Neural cell (in vitro differentiated cells): ENCODE results near the gene MCL1. TPM values are rescaled to one million over a fixed set of nuclear protein-coding genes. Genes with fewer than 3 reads are reported as not detected.

Experiments
- H2AFZ ChIP-seq: fragments of 200-600, 300-800 bp; sonication (generic), shearing (Covaris generic); 2 replicates; pipeline ENCODE4 v1.6.0; 2014; ENCODE audit warnings: low read depth, mild to moderate bottlenecking, antibody characterized with exemption, low read length, moderate library complexity
- H3F3A ChIP-seq: fragments of 200-600 bp; shearing (Covaris generic); 2 replicates; pipeline ENCODE4 v1.6.1; 2016; ENCODE audit warnings: mild to moderate bottlenecking, moderate library complexity, mixed read lengths, antibody characterized with exemption, low read length; ENCODE audit not compliant: insufficient read depth, poor library complexity, severe bottlenecking
- H3K27ac ChIP-seq: fragments of 200-600, 300-800 bp; sonication (generic), shearing (Covaris generic); 2 replicates; pipeline ENCODE4 v1.5.1; 2014; ENCODE audit warnings: mild to moderate bottlenecking, low read length, moderate library complexity
- H3K27me3 ChIP-seq: fragments of 300-800, 200-600 bp; sonication (generic), shearing (Covaris generic); 2 replicates; pipeline ENCODE4 v1.6.0; 2014; ENCODE audit warnings: mild to moderate bottlenecking, low read depth, low read length, moderate library complexity; ENCODE audit not compliant: insufficient read depth
- H3K36me3 ChIP-seq: fragments of 300-800, 200-600 bp; sonication (generic), shearing (Covaris generic); 2 replicates; pipeline ENCODE4 v1.5.1; 2014; ENCODE audit warnings: mild to moderate bottlenecking, antibody characterized with exemption, low read length, moderate library complexity; ENCODE audit not compliant: insufficient read depth
- H3K4me2 ChIP-seq: fragments of 300-800, 200-600 bp; sonication (generic), shearing (Covaris generic); 2 replicates; pipeline ENCODE4 v1.6.0; 2014; ENCODE audit warnings: mild to moderate bottlenecking, low read length
- H3K4me3 ChIP-seq: fragments of 300-800, 200-600 bp; sonication (generic), shearing (Covaris generic); 2 replicates; pipeline ENCODE4 v1.5.1; 2014; ENCODE audit warnings: mild to moderate bottlenecking, low read length, moderate library complexity
- H3K79me2 ChIP-seq: fragments of 200-600 bp; shearing (Covaris generic); replicated peaks from 2 replicates; pipeline ENCODE4 v1.6.0; 2014; ENCODE audit warnings: mild to moderate bottlenecking, low read length, moderate library complexity; ENCODE audit not compliant: insufficient read depth
- H3K9ac ChIP-seq: fragments of 300-800, 200-600 bp; sonication (generic), shearing (Covaris generic); 2 replicates; pipeline ENCODE4 v1.6.1; 2016; ENCODE audit warnings: mild to moderate bottlenecking, low read length, mixed read lengths
- H3K9me2 ChIP-seq: fragments of 200-600 bp; shearing (Covaris generic); 2 replicates; pipeline ENCODE4 v1.6.1; 2016; ENCODE audit warnings: mild to moderate bottlenecking, low read length, mixed read lengths; ENCODE audit not compliant: insufficient read depth
- H3K9me3 ChIP-seq: fragments of 200-600, 300-800 bp; sonication (generic), shearing (Covaris generic); 2 replicates; pipeline ENCODE4 v1.6.1; 2016; ENCODE audit warnings: mild to moderate bottlenecking, mixed run types, low read length, moderate library complexity, mixed read lengths
- H4K20me1 ChIP-seq: fragments of 200-600 bp; shearing (Covaris generic); 2 replicates; pipeline ENCODE4 v1.6.1; 2016; ENCODE audit warnings: mild to moderate bottlenecking, mixed run types; ENCODE audit not compliant: insufficient read depth
- CTCF ChIP-seq: fragments of 450-650 bp; IDR thresholded peaks from 2 replicates; pipeline ENCODE4 v1.5.1; 2014; ENCODE audit warnings: antibody characterized with exemption, mild to moderate bottlenecking, moderate library complexity; ENCODE audit not compliant: poor library complexity, severe bottlenecking
- EP300 ChIP-seq: fragments of 450-650 bp; conservative IDR thresholded peaks from 2 replicates; pipeline ENCODE4 v1.6.1; 2014; ENCODE audit warnings: antibody characterized with exemption, mild to moderate bottlenecking, moderate library complexity; ENCODE audit not compliant: poor library complexity, severe bottlenecking
- EZH2 ChIP-seq: fragments of 200-600, 300-800 bp; shearing (Covaris generic), sonication (generic); IDR thresholded peaks from 2 replicates; pipeline ENCODE4 v1.6.1; 2014; ENCODE audit warnings: antibody characterized with exemption, low read length, borderline replicate concordance, mild to moderate bottlenecking; ENCODE audit not compliant: insufficient read depth, poor library complexity, severe bottlenecking
- MXI1 ChIP-seq: fragments of 450-650 bp; conservative IDR thresholded peaks from 2 replicates; pipeline ENCODE4 v1.6.1; 2014; ENCODE audit warnings: antibody characterized with exemption, mild to moderate bottlenecking; ENCODE audit not compliant: poor library complexity, severe bottlenecking
- POLR2AphosphoS5 ChIP-seq: IDR thresholded peaks from 2 replicates; pipeline ENCODE4 v1.6.1; 2012
- RAD21 ChIP-seq: fragments of 450-650 bp; conservative IDR thresholded peaks from 2 replicates; pipeline ENCODE4 v1.6.1; 2014; ENCODE audit warnings: antibody characterized with exemption, mild to moderate bottlenecking, moderate library complexity
- REST ChIP-seq: IDR thresholded peaks from 2 replicates; pipeline ENCODE4 v1.6.1; 2012; ENCODE audit warnings: borderline replicate concordance
- SMC3 ChIP-seq: fragments of 450-650 bp; conservative IDR thresholded peaks from 2 replicates; pipeline ENCODE4 v1.6.1; 2014; ENCODE audit warnings: antibody characterized with exemption, mild to moderate bottlenecking, moderate library complexity; ENCODE audit not compliant: poor library complexity
- TAF1 ChIP-seq: IDR thresholded peaks from 2 replicates; pipeline ENCODE4 v1.6.1; 2012; ENCODE audit warnings: low read depth
- polyA plus RNA-seq: library from polyadenylated mRNA; depleted of rRNA; stranded (reverse); fragments of >200 nt; gene quantifications from 2 replicates; pipeline ENCODE4 v1.2.3, GENCODE V29; 2014

The MCL1 gene
- polyA plus RNA-seq, 1 donor from 2014 or later: 171 TPM

- no peak overlapping the region for H2AFZ ChIP-seq
- no peak overlapping the region for H3K9ac ChIP-seq
- H3K27me3 ChIP-seq: no peaks in the 10 kb centered on the region
- no peak overlapping the region for H3K4me3 ChIP-seq
- H3F3A ChIP-seq: peaks cover 4% of the 10 kb centered on the region
- no peak overlapping the region for H3K4me2 ChIP-seq
- H3K79me2 ChIP-seq: peaks cover 5% of the 10 kb centered on the region
- H3K27ac ChIP-seq: no peak overlapping the region
- TF ChIP-seq CTCF (no peak), REST (no peak), TAF1 (no peak), RAD21 (no peak), MXI1 (no peak), POLR2AphosphoS5 (no peak), EZH2 (no peak), SMC3 (no peak), EP300 (no peak)
- H3K9me3 ChIP-seq: no peaks in the 10 kb centered on the region
- H3K36me3 ChIP-seq: no peaks in the 10 kb centered on the region
- H4K20me1 ChIP-seq: no peaks in the 10 kb centered on the region
- H3K9me2 ChIP-seq: no peaks in the 10 kb centered on the region
These were observed 19.8 kb downstream of the MCL1 start for GRCh38 chr1:150559656-150560010.

GRCh38 chr1:150558761-150559655 lies 20.4 kb downstream of the MCL1 start:
- H3F3A ChIP-seq: peaks cover 4% of the 10 kb centered on the region
- H3K4me3 ChIP-seq: no peak overlapping the region
- no peak overlapping the region for H3K4me2 ChIP-seq
- no peaks in the 10 kb centered on the region for H4K20me1 ChIP-seq
- H3K79me2 ChIP-seq: no peaks in the 10 kb centered on the region
- H3K9me2 ChIP-seq: no peaks in the 10 kb centered on the region
- no peak for TF ChIP-seq REST
- TF ChIP-seq EP300: no peak
- no peak for TF ChIP-seq POLR2AphosphoS5
- TF ChIP-seq SMC3: no peak
- TF ChIP-seq EZH2: no peak
- TF ChIP-seq MXI1: no peak
- no peak for TF ChIP-seq TAF1
- TF ChIP-seq CTCF: no peak
- no peak for TF ChIP-seq RAD21
- H3K36me3 ChIP-seq: no peaks in the 10 kb centered on the region
- H3K27me3 ChIP-seq: no peaks in the 10 kb centered on the region
- no peak overlapping the region for H2AFZ ChIP-seq
- no peaks in the 10 kb centered on the region for H3K9me3 ChIP-seq
- H3K9ac ChIP-seq: no peak overlapping the region
- no peak overlapping the region for H3K27ac ChIP-seq
